Measurements from ENCODE around the gene ZFYVE28.

The ZFYVE28 gene

GRCh38 chr4:2270341-2271165 lies 147.9 kb downstream of the ZFYVE28 start:
- no peak for DNase-seq

GRCh38 chr4:2269618-2270163 lies 148.8 kb downstream of the ZFYVE28 start:
- no peak for DNase-seq

DNA sequence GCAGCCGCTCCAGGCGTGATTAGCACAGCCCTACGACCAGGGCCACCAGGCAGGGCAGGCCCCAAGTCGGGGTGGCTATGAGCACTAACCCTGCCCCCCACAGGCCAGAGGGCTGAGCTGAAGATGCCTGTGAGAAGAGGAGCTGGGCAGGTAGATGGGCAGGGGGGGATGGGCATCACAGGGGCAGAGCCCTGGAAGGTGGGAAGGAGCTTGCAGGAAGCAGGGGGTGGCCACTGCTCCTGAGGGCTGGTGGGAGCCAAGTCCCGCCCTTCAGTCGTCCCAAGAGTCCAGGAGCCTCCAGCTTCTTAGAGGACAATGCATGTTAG lies 149.3 kb downstream of the ZFYVE28 start:
- DNase-seq = no peak

DNA sequence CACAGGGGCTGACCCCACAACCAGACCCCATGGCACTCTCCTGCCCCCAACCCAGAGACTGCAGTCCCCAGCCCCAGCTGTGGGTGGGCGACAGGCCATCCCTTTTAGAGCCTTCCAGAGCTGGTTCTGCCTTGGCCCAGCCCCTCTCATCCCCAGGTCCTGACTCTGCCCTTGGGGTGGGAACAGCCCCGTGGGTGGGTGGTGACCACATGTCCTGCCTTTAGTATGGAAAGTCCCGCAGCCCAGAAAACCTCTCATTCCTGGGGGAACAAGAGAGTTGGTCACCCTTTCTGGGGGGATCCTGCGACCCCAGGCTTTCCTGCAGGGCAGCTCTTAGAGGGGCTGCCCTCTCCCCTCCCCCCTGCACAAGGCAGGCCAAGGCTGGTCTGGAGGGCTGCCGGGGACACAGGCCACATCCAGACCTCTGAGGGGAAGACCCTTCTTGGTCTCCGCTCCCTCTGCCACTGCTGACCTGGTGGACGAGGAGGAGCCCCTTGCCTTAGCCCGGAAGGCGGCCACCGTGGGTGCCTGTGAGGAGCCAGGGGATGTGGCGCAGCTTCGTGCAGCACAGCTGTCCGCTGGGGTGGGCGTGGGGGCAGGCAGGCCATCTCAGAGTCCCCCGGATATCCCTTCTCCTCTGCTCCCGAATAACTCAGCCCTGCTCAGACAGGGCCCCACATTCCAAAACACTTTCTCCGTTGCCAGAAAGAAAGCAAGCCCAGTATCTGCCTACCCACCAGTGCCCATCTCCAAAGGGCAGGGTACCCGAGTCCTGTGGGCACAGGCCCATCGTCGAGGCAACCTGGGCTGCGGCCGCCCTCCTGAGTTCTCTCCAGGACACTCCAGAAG lies 149.9 kb downstream of the ZFYVE28 start:
- DNase-seq = no peak

DNA sequence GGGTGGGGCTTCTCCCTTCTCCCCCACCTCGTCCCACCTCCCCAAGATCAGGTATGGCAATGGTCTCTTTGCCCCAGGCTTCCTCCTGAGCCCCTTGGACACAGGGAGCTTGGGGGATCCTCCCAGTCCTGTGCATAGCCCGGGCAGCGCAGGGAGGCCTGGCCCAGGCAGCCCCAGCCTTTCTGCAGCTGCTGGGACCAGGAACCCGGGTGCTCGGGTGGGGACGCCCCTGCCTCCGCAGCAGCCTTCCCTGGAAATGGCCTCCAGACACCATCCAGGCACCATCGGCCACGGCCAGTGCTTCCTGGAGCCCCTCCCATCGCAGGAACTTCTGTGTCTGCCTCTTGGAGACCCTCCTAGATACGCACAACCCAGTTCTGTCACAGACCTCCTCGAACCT lies 150.6 kb downstream of the ZFYVE28 start:
- DNase-seq = no peak

DNA sequence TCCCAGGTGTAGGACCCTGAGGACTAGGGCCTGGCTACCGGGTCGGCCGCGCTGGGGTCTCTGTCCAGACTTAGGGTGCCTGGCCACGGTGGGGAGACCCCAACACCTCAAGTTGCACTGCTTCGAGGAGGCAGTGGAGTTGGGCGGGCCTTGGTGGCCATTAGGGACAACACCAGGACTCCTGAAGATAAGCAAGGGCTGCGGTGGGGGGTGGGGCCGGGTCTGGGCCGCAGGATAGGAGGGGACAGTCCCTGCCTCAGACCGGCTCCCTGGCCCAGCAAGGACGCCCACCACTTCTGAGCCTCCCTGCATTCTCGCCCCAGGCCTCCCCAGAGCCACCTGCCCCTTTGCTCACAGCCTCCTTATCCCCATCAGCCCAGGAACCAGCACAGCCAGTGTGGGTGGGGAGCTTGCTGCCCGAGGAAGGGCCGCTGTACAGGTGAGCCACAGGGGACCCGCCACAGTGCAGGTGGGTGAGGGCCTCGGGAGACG lies 151.1 kb downstream of the ZFYVE28 start:
- no peak for DNase-seq

DNA sequence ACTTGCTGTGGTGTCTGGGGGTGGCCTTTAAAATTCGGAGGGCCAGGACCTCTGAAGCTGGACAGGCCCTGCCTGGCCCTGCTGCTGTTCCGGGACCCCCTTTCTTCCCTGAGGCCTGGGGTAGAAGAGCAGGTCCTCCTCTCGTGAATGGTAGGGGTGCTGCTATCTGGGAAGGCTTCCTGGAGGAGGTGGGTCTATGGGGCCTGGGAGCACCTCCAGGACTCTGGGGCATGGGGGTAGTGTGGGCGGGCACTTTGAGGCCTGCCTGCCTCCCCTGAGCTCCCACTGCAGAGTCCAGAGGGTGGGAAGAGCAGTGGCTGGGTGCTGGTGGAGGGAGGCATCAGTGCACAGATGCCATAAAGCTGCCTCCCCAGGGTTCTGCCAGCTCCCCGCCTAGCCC lies 151.6 kb downstream of the ZFYVE28 start:
- DNase-seq = no peak

DNA sequence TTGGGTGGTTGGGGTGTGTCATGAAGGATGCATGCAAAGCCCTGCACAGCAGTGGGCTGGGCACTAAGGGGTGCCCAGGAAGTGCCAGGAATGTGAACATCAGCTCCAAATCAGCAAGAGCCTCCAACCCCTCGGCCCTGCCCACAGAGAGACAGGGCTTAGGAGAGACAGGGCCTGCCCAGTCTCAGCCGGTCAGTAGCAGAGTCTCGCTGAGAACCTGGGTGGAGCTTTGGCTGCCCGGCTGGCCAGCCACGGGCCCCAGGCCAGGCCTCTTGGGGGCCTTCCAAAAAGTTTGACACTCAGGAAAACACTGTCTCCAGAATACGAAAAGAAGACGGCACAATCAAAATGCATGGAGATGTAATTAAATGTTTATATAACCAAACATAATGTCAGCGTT lies 152.3 kb downstream of the ZFYVE28 start:
- DNase-seq = no peak

DNA sequence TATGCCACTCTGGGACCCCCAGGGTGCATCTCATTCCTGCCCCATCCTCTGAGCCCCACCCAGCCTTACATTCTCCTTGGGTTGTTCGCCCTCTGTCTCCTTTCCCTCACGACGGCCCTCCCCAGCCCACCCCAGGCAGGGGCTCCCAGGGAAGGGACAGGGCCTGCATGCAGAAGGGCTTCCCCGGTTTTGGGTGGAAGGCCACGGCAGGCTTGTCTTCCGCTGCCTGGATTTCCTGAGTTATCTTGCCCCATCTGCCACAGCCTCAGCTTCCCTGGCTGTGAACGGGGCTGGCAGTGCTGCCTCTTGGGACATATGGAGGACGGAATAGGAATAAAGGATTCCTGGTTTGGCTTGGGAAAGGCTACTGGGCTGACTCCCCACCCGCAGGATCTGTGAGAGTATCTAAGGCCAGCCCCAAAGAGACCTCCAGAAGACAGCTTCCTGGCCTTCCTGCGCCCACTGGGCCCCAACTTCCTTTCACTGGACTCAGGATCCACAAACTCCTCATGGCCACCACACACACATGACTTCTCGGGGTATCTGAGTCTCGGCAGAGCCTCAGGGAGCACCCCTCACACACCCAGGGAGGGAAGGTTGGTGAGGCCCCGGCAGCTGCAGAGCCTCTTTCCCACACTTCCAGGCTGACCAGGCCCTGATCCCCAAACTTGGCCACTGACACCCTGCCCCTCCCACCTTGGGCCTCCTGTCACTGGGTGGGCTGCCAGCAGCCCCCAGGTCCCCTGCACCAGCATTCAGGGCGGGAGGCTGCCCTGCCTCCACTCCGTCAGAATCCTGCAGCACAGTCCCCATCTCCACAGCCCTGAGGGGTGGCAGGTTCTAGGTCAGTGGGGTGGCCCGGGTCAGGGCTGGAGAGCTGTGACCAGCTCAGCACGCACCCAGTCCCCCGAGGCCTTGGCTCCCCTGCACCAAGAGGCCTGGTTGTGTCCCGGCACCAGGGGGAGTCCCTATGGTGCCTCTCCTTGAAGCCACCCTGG lies 153.0 kb downstream of the ZFYVE28 start:
- no peak for DNase-seq

GRCh38 chr4:2264481-2265041 lies 153.9 kb downstream of the ZFYVE28 start:
- no peak for DNase-seq

DNA sequence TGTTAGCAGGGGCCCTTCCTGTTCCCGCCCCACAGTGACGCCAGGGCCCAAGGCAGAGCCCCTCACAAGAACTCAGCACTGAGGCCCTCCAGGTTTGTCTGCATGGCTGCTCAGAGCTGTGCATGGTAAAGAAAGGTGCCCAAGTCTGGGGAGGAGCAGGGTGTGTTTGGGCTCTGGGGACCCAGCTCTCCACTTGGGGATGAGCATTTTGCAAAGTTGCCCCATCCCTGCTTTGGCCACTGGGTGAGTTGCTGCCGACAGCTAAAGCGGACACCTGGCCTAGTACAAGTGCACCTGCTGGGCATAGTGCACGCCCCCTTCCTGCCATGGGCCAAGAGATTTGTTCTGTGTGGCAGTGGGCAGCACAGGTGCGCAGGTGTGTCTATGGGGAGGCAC lies 154.5 kb downstream of the ZFYVE28 start:
- no peak for DNase-seq

DNA sequence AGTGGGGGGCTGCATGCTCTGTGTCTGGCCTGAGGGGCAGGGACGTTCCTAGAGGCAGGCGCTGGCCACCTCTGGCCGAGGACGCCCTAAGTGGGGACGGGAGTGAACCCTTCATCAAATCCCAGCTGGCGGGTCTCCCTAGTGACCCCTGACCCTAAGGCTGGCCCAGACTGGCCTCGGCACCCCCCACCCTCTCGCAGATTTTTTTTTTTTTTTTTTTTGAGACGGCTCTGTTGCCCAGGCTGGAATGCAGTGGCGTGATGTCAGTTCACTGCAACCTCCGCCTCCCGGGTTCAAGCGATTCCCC lies 155.5 kb downstream of the ZFYVE28 start:
- DNase-seq = no peak

DNA sequence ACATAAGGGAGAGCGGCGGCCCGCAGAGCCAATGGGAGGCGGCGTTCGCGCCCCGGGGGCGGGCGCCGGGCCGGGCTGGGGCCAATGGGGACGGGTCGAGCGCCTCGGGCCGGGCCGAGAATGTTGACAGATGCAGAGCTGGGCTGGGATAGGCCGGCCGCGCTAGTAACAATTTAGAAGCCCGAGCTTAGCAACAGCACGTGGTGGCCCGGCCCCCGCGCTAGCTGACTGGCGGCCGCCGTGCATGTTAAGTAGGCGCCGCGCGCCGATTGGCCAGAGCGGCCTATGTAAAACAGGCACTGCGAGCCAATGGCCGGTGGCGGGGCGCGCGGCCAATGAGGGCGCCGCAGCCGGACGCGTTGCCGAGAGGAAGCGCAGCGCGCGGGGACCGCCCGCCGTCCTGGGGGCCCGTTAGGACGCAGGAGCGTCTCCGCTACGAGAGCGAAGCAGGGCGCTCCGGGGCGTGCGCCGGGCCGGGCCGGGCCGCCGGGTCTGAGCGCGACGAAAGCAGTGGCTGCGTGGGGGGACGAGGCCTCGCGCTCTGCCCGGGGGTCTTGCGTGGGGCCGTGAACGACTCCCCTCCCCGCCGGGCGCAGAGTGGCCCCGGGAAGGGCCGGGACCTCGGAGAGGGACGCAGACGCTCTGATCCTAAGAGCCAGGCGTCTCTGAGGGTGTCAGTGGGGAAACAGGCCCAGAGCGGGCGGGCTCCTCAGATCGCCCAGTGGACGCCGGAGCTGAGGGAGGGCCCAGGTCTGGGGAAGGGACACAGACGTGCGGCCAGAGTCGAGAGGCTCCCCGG lies 156.1 kb downstream of the ZFYVE28 start:
- peak; percentile 97 for DNase-seq

GRCh38 chr4:2261853-2262144 lies 156.6 kb downstream of the ZFYVE28 start, which contains the start of gene MXD4:
Gene MXD4, minus strand, starts transcription at chr4:2262109. Its CDS starts 129 bp downstream, at chr4:2261980.
- DNase-seq = no peak

DNA sequence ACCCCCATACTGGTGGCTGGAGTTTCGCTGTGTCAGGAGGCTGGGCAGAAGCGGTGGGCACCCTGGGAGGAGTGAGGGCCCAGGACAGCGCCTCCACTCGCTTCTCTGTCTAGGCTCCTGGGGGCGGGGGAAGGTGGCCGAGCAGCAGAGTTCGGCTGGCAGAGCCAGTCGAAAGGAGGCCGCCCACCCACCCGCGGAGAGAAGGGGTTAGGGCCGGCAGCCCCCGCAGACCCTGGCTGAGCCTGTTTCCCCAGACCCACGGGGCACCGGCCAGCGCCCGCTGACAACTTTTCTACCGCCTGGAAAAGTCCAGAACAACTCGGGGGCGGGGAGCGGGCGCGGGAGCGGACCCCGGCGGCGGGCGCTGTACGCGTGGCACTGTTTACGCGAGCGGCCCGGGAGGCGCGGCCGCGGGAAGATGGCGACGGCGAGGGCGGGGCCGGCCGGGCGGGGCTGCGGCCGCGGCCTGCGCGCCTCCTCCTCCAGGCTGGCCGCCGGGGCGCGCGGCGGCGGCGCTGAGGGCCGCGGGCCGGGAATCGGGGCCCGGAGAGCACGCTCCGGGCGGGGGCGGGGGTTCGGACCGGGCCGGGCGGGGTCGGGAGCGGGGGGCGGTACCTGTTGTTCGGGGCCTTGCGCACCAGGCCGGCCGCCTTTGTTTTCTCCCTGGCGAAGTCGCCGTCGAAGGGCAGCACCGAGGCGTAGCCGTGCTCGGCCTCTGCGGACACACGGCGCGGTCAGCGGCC lies 157.2 kb downstream of the ZFYVE28 start:
- DNase-seq = peak; percentile 42

DNA sequence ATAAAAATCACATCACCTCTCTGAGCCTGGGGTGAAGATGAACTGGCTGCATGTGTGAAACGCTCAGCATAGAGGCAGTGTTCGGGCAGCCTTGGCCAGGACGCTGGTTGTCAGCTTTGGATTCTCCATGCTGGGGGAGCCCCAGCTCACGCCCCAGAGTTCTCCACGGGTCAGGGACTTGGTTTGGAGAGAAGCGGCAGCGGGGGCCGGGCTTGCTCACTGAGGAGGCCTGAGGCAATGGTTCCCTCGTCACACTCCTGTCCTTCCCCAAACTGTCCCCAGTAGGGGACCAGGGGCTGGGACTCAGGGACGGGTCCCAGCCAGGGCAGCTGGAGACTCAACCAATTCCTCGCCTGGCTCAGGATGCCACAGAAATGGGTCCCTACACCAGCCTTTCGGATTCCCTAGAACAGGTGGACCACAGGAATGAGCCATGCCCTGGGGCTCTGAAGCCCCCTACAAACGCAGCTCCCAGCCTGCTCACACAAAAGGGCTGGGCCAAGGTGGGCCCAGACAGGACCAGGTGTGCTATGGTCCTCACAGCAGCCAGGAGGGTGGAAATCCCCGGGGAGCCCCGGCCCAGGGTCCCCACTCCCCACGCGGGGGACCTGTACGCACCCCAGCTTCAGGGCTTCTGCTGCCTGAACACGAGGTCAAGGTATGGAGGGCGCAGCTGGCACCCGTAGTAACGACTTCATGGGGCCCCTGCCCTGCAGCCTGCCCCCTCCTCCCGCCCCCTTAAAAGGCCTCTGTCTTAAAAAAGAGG lies 157.9 kb downstream of the ZFYVE28 start:
- DNase-seq = no peak

DNA sequence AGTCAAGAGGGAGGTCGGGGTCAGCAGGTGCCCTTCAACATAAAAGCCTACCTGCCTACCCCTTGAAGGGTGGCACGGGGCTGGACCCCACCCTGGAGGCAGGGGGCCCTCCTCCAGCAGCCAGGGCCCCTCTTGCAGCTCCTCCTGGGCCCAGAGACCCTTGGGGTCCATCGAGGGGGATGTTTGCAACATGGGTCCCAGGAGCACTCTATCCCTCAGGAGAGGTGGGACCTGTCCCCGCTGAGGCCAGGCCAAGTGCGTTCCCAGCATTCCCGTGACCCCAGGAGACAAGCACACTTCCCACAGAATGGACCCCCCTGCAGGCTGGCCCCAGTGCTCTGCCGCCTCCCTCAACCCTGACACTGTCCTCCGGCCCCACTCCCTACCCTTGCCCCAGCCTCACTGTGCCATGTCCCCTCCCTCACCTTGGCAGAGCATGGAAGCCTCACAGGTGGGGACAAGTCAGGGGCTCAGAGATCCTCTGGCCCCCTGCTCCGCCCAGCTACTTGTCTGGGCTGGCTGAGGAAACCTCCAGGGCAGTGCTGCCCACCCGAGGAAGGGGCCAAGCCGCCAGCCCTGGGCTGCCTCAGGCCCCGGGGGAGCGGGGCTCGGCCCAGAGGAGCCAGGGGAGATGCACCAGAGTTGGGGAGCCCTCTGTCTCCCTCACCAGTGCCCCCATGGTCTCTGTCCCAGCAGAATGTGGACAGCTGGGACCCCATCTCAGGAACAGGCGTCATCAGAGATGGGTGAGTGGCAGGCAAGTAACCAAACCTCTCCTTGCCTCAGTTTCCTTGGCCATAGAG lies 158.7 kb downstream of the ZFYVE28 start:
- DNase-seq = no peak

DNA sequence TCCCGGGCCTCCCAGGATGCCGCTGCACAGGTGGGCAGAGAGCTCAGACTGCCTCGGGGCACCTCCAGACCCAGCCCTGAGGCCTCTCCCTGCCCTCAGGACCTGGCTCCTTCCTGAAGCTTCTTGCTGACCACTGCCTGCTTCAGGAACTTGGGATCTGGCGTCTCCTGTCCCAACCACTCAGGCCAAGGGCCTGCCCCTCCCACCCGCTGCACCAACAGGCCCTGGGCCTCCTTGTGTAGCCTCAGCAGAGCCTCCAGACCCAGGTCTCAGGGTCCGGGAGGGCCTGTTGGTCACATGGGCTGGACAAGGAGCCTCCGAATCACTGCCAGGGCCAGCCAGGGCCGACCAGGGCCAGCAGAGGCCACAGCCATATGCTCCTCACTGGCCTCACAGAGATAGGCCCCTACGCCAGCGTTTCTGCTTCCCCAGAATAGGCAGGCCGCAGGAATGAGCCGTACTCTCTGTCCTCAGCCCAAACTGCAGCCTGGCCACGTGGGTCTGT lies 159.4 kb downstream of the ZFYVE28 start:
- DNase-seq = no peak

All from effector CD4-positive, alpha-beta T cell (primary cell).